ENCODE measurements around the gene RND2. TPM values are rescaled to one million over a fixed set of nuclear protein-coding genes. Genes with fewer than 3 reads are reported as not detected.

The RND2 gene
- polyA plus RNA-seq, 1 donor: 1.8 TPM

GRCh38 chr17:43018932-43019331 is 6.1 kb upstream of the RND2 start:
- Histone ChIP-seq H3K36me3 (ENCODE audit: control insufficient read depth, insufficient read depth, low read length) (peaks cover 43% of the 10 kb centered on the region), H3K9me3 (ENCODE audit: control insufficient read depth, low read depth, low read length) (no peaks in the 10 kb centered on the region), H3K27me3 (ENCODE audit: control insufficient read depth, insufficient read depth, low read length) (no peaks in the 10 kb centered on the region), H3K4me3 (ENCODE audit: low read length) (no peak overlapping the region), H3K4me1 (ENCODE audit: control insufficient read depth, insufficient read depth, low read length) (peaks cover 25% of the 10 kb centered on the region), H3K27ac (ENCODE audit: low read length) (no peak overlapping the region)
- WGBS (ENCODE audit: insufficient coverage, low lambda C conversion rate): 33% methylated on average over 2 of the region's 4 CpGs
- no peak for DNase-seq

- H3K27me3 ChIP-seq (ENCODE audit: control insufficient read depth, insufficient read depth, low read length): no peaks in the 10 kb centered on the region
- H3K9me3 ChIP-seq (ENCODE audit: control insufficient read depth, low read depth, low read length): no peaks in the 10 kb centered on the region
- peaks cover 27% of the 10 kb centered on the region for H3K4me1 ChIP-seq (ENCODE audit: control insufficient read depth, insufficient read depth, low read length)
- peak in 1 of 2 donors; percentile 46 for DNase-seq
- H3K36me3 ChIP-seq (ENCODE audit: control insufficient read depth, insufficient read depth, low read length): peaks cover 38% of the 10 kb centered on the region
- no CpG with 5 or more reads among the region's 7 CpGs for WGBS (ENCODE audit: insufficient coverage, low lambda C conversion rate)
- H3K27ac ChIP-seq (ENCODE audit: low read length): peak overlapping the region; percentile 4
- no peak overlapping the region for H3K4me3 ChIP-seq (ENCODE audit: low read length)
Measured at GRCh38 chr17:43019418-43019817, 5.6 kb upstream of the RND2 start.

GRCh38 chr17:43020030-43020621 is 4.9 kb upstream of the RND2 start:
- H3K4me1 ChIP-seq (ENCODE audit: control insufficient read depth, insufficient read depth, low read length): peaks cover 31% of the 10 kb centered on the region
- DNase-seq: no peak
- peaks cover 32% of the 10 kb centered on the region for H3K36me3 ChIP-seq (ENCODE audit: control insufficient read depth, insufficient read depth, low read length)
- H3K27me3 ChIP-seq (ENCODE audit: control insufficient read depth, insufficient read depth, low read length): no peaks in the 10 kb centered on the region
- no CpG with 5 or more reads among the region's 6 CpGs for WGBS (ENCODE audit: insufficient coverage, low lambda C conversion rate)
- H3K9me3 ChIP-seq (ENCODE audit: control insufficient read depth, low read depth, low read length): no peaks in the 10 kb centered on the region
- peak overlapping the region; percentile 4 for H3K27ac ChIP-seq (ENCODE audit: low read length)
- H3K4me3 ChIP-seq (ENCODE audit: low read length): no peak overlapping the region

- H3K27ac ChIP-seq (ENCODE audit: low read length): peak overlapping the region; percentile 89
- H3K27me3 ChIP-seq (ENCODE audit: control insufficient read depth, insufficient read depth, low read length): no peaks in the 10 kb centered on the region
- peak; percentile 78 to 85 for DNase-seq
- WGBS (ENCODE audit: insufficient coverage, low lambda C conversion rate): no CpG with 5 or more reads among the region's 40 CpGs
- peaks cover 22% of the 10 kb centered on the region for H3K36me3 ChIP-seq (ENCODE audit: control insufficient read depth, insufficient read depth, low read length)
- H3K4me3 ChIP-seq (ENCODE audit: low read length): peak overlapping the region; percentile 98
- H3K4me1 ChIP-seq (ENCODE audit: control insufficient read depth, insufficient read depth, low read length): peaks cover 31% of the 10 kb centered on the region
- H3K9me3 ChIP-seq (ENCODE audit: control insufficient read depth, low read depth, low read length): no peaks in the 10 kb centered on the region
Measured at GRCh38 chr17:43020789-43021740, 4.0 kb upstream of the RND2 start.

GRCh38 chr17:43021741-43022512 is 3.1 kb upstream of the RND2 start, which contains the start of gene VAT1:
TSS of gene VAT1 (minus strand) at chr17:43022385. CDS start at chr17:43022322, 63 bp downstream.
- no CpG with 5 or more reads among the region's 80 CpGs for WGBS (ENCODE audit: insufficient coverage, low lambda C conversion rate)
- H3K27me3 ChIP-seq (ENCODE audit: control insufficient read depth, insufficient read depth, low read length): no peaks in the 10 kb centered on the region
- peaks cover 16% of the 10 kb centered on the region for H3K36me3 ChIP-seq (ENCODE audit: control insufficient read depth, insufficient read depth, low read length)
- peaks cover 31% of the 10 kb centered on the region for H3K4me1 ChIP-seq (ENCODE audit: control insufficient read depth, insufficient read depth, low read length)
- peak; percentile 81 to 87 for DNase-seq
- H3K27ac ChIP-seq (ENCODE audit: low read length): peak within 1 kb of the TSS; percentile 89
- H3K4me3 ChIP-seq (ENCODE audit: low read length): peak within 1 kb of the TSS; percentile 98
- no peaks in the 10 kb centered on the region for H3K9me3 ChIP-seq (ENCODE audit: control insufficient read depth, low read depth, low read length)

GRCh38 chr17:43025290-43025657 is 243 bp downstream of the RND2 start:
- DNase-seq: no peak
- no peak overlapping the region for H3K27ac ChIP-seq (ENCODE audit: low read length)
- H3K27me3 ChIP-seq (ENCODE audit: control insufficient read depth, insufficient read depth, low read length): no peaks in the 10 kb centered on the region
- no peaks in the 10 kb centered on the region for H3K36me3 ChIP-seq (ENCODE audit: control insufficient read depth, insufficient read depth, low read length)
- H3K4me3 ChIP-seq (ENCODE audit: low read length): peak overlapping the region; percentile 39
- WGBS (ENCODE audit: insufficient coverage, low lambda C conversion rate): 0% methylated on average over 1 of the region's 27 CpGs
- peaks cover 11% of the 10 kb centered on the region for H3K4me1 ChIP-seq (ENCODE audit: control insufficient read depth, insufficient read depth, low read length)
- no peaks in the 10 kb centered on the region for H3K9me3 ChIP-seq (ENCODE audit: control insufficient read depth, low read depth, low read length)

GRCh38 chr17:43025766-43026537 is 921 bp downstream of the RND2 start:
- Histone ChIP-seq H3K4me3 (ENCODE audit: low read length) (no peak overlapping the region), H3K27ac (ENCODE audit: low read length) (no peak overlapping the region), H3K36me3 (ENCODE audit: control insufficient read depth, insufficient read depth, low read length) (no peaks in the 10 kb centered on the region), H3K9me3 (ENCODE audit: control insufficient read depth, low read depth, low read length) (no peaks in the 10 kb centered on the region), H3K27me3 (ENCODE audit: control insufficient read depth, insufficient read depth, low read length) (no peaks in the 10 kb centered on the region), H3K4me1 (ENCODE audit: control insufficient read depth, insufficient read depth, low read length) (peaks cover 9% of the 10 kb centered on the region)
- WGBS (ENCODE audit: insufficient coverage, low lambda C conversion rate): no CpG with 5 or more reads among the region's 16 CpGs
- no peak for DNase-seq

- DNase-seq: no peak
- Histone ChIP-seq H3K36me3 (ENCODE audit: control insufficient read depth, insufficient read depth, low read length) (no peaks in the 10 kb centered on the region), H3K4me1 (ENCODE audit: control insufficient read depth, insufficient read depth, low read length) (peaks cover 9% of the 10 kb centered on the region), H3K9me3 (ENCODE audit: control insufficient read depth, low read depth, low read length) (no peaks in the 10 kb centered on the region), H3K27ac (ENCODE audit: low read length) (no peak overlapping the region), H3K4me3 (ENCODE audit: low read length) (no peak overlapping the region), H3K27me3 (ENCODE audit: control insufficient read depth, insufficient read depth, low read length) (no peaks in the 10 kb centered on the region)
- no CpG with 5 or more reads among the region's 5 CpGs for WGBS (ENCODE audit: insufficient coverage, low lambda C conversion rate)
Measured at GRCh38 chr17:43026595-43026994, 1.6 kb downstream of the RND2 start.

GRCh38 chr17:43027091-43028032 is 2.3 kb downstream of the RND2 start:
- H3K27me3 ChIP-seq (ENCODE audit: control insufficient read depth, insufficient read depth, low read length): no peaks in the 10 kb centered on the region
- no peaks in the 10 kb centered on the region for H3K36me3 ChIP-seq (ENCODE audit: control insufficient read depth, insufficient read depth, low read length)
- H3K9me3 ChIP-seq (ENCODE audit: control insufficient read depth, low read depth, low read length): no peaks in the 10 kb centered on the region
- H3K4me1 ChIP-seq (ENCODE audit: control insufficient read depth, insufficient read depth, low read length): peaks cover 8% of the 10 kb centered on the region
- no peak overlapping the region for H3K27ac ChIP-seq (ENCODE audit: low read length)
- no peak overlapping the region for H3K4me3 ChIP-seq (ENCODE audit: low read length)
- no CpG with 5 or more reads among the region's 9 CpGs for WGBS (ENCODE audit: insufficient coverage, low lambda C conversion rate)
- DNase-seq: no peak
